ENCODE measurements around the gene SYNPO2.

- no peak for TF ChIP-seq TCF7 (IDR thresholded peaks at IDR 0.05; ENCODE audit: low read depth)
- TF ChIP-seq ZFX (CRISPR knock-in tag; IDR thresholded peaks at IDR 0.05; ENCODE audit: low read depth), result no peak
- no peak for TF ChIP-seq EHMT2 (IDR thresholded peaks at IDR 0.05; ENCODE audit: borderline replicate concordance, low read depth, low read length)
- no peak for TF ChIP-seq ZFP1 (CRISPR knock-in tag; IDR thresholded peaks at IDR 0.05)
- TF ChIP-seq ZNF597 (CRISPR knock-in tag; IDR thresholded peaks at IDR 0.05), result no peak
- TF ChIP-seq LRRFIP1 (CRISPR knock-in tag; conservative IDR thresholded peaks at IDR 0.05), result no peak
- TF ChIP-seq, protein P1, sequence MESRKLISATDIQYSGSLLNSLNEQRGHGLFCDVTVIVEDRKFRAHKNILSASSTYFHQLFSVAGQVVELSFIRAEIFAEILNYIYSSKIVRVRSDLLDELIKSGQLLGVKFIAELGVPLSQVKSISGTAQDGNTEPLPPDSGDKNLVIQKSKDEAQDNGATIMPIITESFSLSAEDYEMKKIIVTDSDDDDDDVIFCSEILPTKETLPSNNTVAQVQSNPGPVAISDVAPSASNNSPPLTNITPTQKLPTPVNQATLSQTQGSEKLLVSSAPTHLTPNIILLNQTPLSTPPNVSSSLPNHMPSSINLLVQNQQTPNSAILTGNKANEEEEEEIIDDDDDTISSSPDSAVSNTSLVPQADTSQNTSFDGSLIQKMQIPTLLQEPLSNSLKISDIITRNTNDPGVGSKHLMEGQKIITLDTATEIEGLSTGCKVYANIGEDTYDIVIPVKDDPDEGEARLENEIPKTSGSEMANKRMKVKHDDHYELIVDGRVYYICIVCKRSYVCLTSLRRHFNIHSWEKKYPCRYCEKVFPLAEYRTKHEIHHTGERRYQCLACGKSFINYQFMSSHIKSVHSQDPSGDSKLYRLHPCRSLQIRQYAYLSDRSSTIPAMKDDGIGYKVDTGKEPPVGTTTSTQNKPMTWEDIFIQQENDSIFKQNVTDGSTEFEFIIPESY (CRISPR knock-in tag; IDR thresholded peaks at IDR 0.05), result no peak
- TF ChIP-seq TAF1 (CRISPR knock-in tag; IDR thresholded peaks at IDR 0.05), result no peak
These were observed 73.9 kb downstream of the SYNPO2 start for GRCh38 chr4:118962540-118962939.

All from HepG2 (cell line).